Left lobe of liver (tissue), 2 donors: ENCODE results near the gene OR52H1. TPM values are rescaled to one million over a fixed set of nuclear protein-coding genes. Genes with fewer than 3 reads are reported as not detected.
"Not testable (repeated sequence)": the region's sequence is repeated elsewhere in the genome, so short reads cannot be mapped to it uniquely, and the experiment has no call there.

Experiments
- ATAC-seq: fragments of 200-7000 bp; cut with Tn5 transposase; one replicate; pipeline ENCODE4 v1.9.1; 2020; ENCODE audit warnings: mild to moderate bottlenecking, moderate library complexity
- DNase-seq: peaks from one replicate; pipeline ENCODE4 v3.0.0-alpha.2; 2020; ENCODE audit warnings: low spot score
- total RNA-seq: library from RNA; stranded (reverse); gene quantifications from one replicate; pipeline ENCODE4 v1.2.1, GENCODE V29; 2021
- donor health status: DM: no; HTN: no; CAD: no; lungs with moderate emphysema.
- donor health status: DM: no; HTN: yes; CAD: no.

The OR52H1 gene
- total RNA-seq, result 0.18 TPM

DNA sequence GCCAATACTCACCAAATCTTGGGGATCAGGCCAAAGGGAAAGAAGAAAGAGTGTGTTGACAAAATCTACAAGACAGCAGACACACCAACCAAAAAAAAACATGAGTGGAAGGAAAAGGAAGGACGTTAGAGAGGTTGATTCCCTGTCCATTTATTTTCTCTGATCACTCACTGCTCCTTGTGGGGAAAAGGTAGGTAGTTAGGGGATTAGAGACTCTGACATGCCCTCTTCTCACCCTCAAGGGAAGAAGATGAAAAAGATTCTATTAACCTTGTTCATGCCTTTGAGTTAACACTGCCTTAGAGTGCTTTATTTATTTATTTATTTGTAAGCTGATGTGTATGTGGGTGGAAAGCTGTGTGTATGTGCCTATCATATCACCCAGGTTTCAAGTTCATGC, at the start of gene OR52H1:
Gene OR52H1 (minus strand): TSS at position 101 of the 400 bp plus-strand sequence. CDS start 3,035 bp downstream, outside the sequence.
- ATAC-seq (no peak), DNase-seq (no peak)

DNA sequence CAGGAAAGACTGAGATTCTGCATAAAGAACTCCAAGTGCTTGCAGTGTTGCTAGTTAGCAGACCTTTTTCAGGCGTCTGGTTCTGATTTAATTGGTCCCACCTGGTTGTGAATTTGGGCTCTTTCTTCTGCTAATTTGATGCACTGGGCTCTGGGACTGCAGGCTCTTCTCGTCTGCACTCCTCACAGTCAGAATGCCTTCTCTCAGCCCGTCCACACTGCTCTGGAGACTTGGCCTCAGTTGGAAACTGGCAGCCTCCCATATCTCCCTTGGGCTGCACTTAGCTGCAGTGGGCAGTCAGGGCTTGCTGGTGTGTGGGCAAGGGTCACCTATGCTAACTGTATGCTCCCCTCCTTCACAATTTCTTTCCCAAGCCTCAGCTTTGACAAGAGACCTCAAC, 49.6 kb upstream of the OR52H1 start:
- DNase-seq (no peak), ATAC-seq (no peak)

DNA sequence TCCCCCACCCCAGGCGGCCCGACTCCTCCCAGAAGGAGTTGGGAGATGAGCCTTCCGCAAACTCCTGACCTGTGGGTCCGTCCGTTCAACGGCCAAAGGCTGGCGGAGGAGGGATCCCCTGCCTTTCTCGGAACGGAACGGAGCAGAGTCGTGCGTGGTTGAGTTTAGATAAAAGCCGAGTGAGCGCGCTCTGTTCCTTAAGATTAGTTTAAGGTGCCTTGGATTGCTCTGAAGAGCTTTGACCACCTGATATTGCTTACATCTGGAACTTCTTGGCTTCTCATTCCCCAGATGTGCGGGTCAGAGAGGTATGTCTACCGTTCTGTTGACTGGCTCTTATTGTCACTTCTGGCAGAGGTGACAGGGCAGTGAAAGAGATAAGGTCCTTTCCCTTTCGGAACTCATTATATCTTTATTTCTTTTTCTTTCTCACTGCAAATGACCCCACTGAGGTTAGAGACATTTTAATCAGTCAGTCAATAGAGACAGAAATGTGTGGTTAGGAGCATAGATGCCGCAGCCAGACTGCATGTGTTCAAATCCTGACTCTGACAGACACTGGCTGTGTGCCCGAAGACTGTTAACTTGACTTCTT, 48.4 kb upstream of the OR52H1 start, which contains the start of gene TRIM6:
Gene TRIM6 (plus strand): TSS at position 31 of the 595 bp plus-strand sequence. CDS start 261 bp downstream, at position 292.
- peak; percentile 66 for ATAC-seq

DNA sequence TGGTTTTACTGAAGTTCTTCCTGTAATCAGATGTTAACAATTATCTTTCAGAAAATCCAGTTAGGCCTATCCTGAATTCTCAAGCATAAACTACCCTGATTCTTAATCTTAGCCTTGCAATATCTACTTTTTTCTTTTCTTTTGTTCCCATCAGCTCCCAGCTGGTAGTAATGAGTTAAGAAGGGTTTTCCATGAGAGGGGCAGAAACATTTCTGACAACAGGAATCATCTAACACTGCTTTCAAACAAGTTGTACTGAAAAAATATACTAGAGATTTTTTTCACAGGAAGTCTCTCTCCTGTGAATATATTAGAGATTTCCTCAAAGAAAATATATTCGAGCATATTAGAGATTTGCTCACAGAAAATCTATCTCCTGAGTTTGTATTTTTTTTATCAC, 44.8 kb upstream of the OR52H1 start:
- DNase-seq (no peak), ATAC-seq (no peak)

More for the DNA sequence above, 48.4 kb upstream of the OR52H1 start, which contains the start of gene TRIM6:
- peak; percentile 50 for DNase-seq

DNA sequence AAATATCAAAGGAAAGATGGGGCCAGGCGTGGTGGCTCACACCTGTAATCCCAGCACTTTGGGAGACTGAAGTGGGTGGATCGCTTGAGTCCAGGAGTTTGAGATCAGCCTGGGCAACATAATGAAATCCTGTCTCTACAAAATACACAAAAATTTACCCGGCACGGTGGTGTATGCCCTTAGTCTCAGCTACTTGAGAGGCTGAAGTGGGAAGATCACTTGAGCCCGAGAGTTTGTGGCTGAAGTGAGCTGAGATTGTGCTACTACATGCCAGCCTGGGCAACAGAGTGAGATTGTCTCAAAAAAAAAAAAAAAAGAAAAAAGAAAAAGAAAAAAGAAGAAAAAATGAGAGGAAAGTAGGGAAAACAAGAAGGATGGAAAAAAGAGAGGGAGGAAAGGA, 44.3 kb upstream of the OR52H1 start:
- ATAC-seq, result no peak
- DNase-seq, result no peak

DNA sequence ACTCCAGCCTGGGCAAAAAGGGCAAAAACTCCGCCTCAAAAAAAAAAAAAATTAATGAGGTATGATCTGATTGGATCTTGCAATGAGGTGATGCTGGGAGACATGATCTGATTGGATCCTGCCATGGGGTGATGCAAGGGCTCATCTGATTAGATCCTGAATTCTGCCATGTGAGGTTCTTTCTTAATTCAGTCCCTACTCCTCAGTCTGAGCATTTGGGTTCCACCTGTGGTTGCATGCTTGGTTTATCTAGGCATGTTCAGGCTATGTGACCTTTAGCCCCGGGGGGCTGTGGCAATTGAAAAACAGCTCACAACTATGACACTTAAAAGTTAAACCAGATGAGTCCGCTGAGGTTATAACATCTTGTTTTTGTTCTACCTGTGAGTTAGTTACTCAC, 43.3 kb upstream of the OR52H1 start:
- ATAC-seq, result no peak

DNA sequence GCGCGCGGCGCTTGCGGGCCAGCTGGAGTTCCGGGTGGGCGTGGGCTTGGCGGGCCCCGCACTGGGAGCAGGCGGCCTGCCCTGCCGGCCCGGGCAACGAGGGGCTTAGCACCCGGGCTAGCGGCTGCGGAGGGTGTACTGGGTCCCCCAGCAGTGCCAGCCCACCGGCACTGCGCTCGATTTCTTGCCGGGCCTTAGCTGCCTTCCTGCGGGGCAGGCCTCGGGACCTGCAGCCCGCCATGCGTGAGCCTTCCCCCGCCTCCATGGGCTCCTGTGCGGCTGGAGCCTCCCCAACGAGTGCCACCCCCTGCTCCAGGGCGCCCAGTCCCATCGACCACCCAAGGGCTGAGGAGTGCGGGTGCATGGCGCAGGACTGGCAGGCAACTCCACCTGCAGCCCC, 41.6 kb upstream of the OR52H1 start:
- ATAC-seq, DNase-seq: not testable (repeated sequence)

More for the DNA sequence above, 43.3 kb upstream of the OR52H1 start:
- no peak for DNase-seq

DNA sequence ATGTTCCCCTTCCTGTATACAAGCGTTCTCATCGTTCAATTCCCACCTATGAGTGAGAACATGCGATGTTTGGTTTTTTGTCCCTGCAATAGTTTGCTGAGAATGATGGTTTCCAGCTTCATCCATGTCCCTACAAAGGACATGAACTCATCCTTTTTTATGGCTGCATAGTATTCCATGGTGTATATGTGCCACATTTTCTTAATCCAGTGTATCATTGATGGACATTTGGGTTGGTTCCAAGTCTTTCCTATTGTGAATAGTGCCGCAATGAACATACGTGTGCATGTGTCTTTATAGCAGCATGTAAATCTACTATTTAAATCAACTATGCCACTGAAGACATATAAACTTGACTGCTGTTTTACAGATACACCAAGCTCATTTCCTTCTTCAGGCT, 36.1 kb upstream of the OR52H1 start:
- DNase-seq, ATAC-seq: not testable (repeated sequence)

DNA sequence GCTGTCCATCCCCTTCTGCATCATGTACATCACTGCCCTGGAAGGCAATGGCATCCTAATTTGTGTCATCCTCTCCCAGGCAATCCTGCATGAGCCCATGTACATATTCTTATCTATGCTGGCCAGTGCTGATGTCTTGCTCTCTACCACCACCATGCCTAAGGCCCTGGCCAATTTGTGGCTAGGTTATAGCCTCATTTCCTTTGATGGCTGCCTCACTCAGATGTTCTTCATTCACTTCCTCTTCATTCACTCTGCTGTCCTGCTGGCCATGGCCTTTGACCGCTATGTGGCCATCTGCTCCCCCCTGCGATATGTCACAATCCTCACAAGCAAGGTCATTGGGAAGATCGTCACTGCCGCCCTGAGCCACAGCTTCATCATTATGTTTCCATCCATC, 32.7 kb upstream of the OR52H1 start:
- ATAC-seq, result no peak

DNA sequence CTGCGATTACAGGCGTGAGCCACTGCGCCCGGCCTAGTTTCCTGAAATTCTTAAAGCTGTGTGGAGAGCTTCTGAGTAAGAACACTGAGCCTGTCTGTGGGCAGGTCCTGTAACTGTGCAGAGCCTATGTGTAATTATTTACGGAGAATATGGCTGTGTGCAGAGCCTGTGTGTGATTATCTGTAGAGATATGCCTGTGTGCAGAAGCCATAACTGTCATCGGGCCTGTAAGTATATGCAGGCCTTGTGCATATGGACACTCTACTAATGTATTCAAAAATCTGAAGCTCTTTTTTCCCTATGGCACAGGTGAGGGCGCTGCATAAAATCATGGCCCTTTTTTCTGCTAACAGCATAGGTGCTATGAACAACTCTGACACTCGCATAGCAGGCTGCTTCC, 32.2 kb upstream of the OR52H1 start, which contains the start of gene OR52B6:
Gene OR52B6 (plus strand): TSS at position 301 of the 400 bp plus-strand sequence. CDS start 0 bp downstream, at position 301.
- ATAC-seq, result no peak
- DNase-seq, result no peak

More for the DNA sequence above, 32.7 kb upstream of the OR52H1 start:
- DNase-seq, result no peak

DNA sequence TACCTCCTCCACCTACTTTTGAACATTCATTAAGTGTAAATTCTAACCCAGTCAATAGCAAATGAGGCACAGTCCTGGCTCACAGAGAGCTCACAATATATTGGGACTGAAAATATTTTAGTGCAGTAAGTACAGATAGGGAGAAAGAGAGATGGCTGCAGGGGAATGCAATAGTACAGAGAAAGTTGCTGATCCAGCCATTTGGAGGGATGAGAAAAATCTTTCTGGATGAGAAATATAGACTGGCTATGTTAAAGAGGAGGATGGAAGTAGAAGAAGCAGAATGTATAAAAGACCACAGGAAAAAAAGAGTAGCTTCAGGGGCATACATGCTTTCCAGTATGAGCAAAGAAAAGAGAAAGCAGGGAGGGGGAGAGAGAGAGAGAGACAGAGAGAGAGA, 28.8 kb upstream of the OR52H1 start:
- ATAC-seq (no peak), DNase-seq (no peak)

DNA sequence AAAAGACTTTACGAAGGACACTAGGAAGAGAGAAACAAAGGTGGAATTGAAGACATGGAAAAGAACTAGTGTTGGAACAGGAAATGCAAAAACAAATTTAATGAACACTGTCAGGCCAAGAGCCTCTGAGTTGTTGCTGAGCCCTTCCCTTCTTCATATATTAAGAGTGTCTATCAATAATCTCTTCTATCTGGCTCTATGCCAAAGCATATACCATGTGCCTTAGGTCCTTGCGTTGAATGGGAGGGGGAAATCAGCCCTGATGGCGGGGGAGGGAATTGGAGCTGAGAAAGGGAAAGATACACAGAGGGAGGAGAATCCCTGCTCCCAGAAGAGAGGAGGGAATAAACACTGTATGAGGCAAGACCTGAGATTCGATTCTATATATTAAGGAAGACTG, 26.8 kb upstream of the OR52H1 start:
- no peak for DNase-seq

DNA sequence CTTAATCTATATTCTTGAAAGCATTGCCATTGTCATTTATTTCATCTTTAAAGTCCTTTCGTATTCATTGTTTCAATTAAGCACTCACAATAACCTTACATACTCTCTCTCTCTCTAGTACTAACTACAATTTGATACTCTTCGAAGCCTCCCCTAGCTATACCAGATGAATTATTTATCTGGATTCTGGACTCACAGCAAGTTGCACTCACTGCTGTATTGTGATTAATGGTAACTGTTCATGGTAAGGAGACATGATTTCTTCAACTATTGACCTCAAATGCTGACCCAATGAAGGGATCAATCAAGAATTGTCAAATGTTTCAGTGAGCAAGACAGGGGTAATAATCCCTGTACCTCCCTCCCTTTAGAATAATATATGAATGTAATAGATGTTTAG, 26.3 kb upstream of the OR52H1 start:
- ATAC-seq, result no peak
- no peak for DNase-seq

More for the DNA sequence above, 26.8 kb upstream of the OR52H1 start:
- ATAC-seq, result no peak

DNA sequence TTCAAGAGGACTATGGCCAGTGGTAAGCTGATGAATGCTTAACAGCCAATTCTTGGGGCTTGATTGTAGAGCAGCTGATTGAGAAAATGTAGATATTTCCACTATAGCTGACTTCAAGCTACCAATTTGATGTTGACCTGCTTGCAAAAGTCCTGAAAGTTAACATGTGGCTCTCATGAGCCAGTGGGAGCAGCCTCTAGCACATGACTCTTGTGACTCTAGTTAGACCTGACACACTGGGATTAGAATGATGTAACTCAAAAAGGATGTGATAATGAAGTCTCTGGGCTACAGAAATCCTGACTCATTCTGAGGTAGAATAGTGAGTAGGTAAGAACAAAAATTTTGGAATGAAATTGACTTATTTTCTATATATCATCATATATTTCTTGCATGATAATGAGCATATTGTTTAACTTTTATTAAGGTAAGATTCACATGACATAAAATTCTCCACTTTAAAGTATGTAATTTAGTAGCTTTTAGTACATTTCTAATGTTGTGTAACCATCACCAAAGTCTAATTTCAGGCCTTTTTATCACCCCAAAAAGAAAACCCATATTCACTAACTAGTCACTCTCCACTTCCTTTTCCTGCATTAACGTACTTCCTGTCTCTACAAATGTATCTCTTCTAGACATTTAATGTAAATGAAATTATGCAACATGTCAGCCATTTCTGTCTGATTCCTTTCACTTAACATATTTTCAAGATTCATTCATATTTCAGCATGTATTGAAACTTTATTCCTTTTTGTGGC, 16.1 kb upstream of the OR52H1 start:
- ATAC-seq, result no peak
- DNase-seq, result no peak

DNA sequence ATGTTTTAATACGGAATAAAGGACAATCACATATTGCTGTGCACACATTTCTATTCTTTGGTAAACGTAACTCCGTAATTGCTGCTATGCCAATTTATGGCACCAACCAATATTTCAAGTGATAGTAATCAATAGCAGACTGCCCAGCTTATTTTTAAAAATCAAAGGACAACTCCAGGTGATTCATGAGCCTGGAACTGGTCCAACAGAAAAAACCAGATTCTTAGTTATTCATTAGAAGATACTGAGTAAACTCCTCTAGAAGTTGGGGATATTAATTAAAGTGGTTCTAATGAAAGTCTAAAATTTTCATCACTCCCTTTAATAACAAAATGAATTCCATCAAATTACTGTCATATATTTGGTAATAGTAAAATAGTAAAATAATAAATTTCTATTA, 9.4 kb upstream of the OR52H1 start:
- ATAC-seq (no peak), DNase-seq (no peak)

DNA sequence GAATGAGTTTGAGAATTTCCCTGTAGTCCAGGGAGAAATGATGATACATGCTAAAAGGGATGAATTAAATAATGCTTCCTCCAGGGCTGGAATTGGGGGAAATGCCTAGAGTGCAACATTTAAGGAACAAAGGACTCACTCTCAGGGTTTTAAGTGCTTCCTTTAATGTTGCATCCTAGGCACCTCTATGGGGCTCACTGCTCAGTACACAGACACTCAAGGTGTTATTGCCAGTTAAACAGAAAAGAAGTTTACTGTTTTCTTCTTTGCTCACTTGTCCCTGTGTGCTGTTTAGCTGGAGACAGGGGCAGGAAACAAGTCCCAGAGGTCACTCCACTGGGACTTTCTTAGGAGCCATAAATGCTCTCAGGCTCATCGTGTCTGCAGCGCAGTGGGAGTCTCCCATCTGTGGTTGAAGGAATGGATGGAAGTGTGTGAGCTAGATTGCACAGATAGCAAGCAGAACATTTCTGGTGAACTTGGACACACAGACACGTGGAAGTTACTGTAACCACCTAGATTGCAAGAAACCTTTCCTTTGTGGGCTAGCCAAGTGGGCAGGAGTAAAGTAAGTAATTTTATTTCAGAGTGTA, 8.4 kb upstream of the OR52H1 start:
- ATAC-seq (no peak), DNase-seq (no peak)

DNA sequence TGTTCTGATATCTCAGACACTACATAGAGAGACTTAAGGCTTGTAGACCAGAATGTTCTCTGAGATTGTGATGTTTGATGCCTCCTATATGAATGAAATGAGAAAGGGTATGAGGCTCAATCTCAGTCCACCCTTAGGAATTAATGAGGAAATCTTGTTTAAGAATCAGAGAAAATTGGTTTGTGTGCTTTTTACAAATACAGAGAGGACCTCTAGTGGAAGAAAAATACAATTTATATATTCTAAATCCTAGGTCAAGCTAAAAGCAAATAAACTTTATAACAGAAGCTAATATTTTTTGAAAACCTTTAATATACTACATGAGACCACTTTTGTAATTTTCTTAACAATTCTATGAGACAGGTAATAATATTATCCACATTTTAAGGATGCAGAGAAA, 5.0 kb upstream of the OR52H1 start:
- DNase-seq (no peak), ATAC-seq (no peak)

DNA sequence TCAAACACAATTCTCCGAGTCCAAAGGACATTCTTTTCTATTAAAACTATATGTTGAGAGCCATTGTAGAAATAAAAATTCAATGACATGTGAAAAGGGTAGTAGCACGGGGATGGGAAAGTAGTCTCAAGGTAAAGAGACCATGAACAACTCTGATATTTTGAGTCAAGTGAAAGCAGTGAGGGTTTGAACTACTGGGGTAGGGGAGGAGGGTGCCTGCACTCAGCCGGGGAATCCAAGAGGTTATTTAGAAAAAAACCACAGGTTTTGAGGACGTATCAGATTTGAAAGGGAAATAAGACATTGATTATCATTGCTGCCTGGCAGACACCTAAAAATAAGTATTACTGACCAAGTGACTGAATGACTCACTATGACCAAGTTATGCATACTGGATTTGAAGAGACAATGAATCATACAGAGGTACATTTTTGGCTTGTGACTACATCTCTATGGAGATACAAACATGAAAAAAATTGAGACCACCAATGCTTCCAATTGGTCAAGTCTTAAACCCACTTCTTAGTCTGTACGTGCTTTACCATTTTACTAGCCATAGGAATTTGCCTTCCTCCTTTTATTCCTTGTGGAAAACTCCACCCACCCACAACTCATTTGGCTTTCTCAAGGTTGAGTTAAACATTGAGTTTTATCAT, 2.2 kb upstream of the OR52H1 start:
- no peak for DNase-seq
- no peak for ATAC-seq

DNA sequence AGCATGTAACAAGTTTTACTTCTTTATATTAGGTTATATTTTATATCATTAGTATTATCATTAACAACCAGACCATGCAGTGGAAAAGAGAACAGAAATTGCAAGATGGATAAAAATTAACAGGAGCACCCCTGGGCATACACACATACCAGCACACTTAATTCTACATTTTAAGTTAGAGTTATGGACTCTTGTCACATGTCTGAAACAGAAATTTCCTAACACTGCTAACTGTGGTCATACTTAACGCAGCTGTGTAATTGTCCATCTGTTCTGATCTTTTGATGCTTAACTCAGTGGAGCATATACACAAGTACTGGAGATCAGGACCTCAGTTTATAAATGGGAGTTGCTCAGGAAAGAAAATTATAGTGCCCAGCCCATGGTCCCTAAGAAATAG, 358 bp downstream of the OR52H1 start:
- ATAC-seq (no peak), DNase-seq (no peak)

DNA sequence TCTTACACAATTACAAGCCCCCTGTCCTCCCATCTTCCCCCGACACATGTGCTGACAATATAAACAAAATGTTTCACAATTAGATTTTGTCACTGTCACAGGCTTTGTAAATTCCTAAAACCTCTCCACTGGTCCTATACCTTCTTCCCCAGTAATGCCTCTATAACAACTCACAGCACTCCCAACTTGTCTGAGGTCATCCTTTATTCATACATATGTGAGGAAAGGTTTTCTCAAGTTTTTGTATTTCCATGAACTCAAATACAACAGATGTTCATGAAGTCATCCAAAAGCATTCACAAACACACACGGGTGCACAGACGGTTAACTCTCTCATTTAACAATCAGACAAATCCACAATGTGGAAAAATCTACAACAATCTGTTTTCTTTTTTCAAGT, 1.9 kb downstream of the OR52H1 start:
- DNase-seq, result no peak
- ATAC-seq, result no peak

DNA sequence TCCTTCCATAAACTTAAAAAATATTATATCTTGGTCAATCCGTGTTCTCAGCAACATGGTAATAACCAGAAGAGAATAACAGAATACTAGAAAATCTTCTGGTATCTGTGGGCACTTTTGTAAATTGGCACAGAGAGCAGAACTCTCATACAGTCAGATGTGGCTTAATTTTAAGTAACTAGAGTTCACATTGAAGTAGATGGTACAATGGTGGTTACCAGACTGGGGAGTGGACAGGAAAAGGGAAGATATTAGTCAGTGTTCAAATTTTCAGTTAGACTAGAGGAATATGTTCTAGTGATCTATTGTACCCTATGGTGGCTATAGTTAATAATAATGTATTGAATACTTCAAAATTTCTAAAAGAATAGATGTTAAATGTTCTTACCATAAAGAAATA, 6.9 kb downstream of the OR52H1 start:
- DNase-seq (no peak), ATAC-seq (no peak)
